OCI-LY7 (cell line): ENCODE measurements around the gene DIP2C. TPM values are rescaled to one million over a fixed set of nuclear protein-coding genes. Genes with fewer than 3 reads are reported as not detected.

ENCODE experiments used
- BruUV-seq: library from RNA; stranded (reverse); fragments of 400-500 nt; replicated peaks from 2 replicates; lab custom pipeline; 2021; lab: Mats Ljungman, UMichigan
- CTCF ChIA-PET: fragments of 300-600 bp; sonication (Branson Sonifier 250); formaldehyde crosslinking; loops from one replicate; lab custom pipeline; 2022; ENCODE audit warnings: antibody characterized with exemption; ENCODE audit not compliant: unreplicated experiment; lab: Charles Lee
- POLR2A ChIA-PET: fragments of 300-600 bp; sonication (Branson Sonifier 250); formaldehyde crosslinking; loops from one replicate; lab custom pipeline; 2022; ENCODE audit warnings: antibody characterized with exemption; lab: Charles Lee
- DNase-seq: peaks from one replicate; pipeline ENCODE4 v3.0.0-alpha.2; 2015; ENCODE audit warnings: low spot score
- H2AFZ ChIP-seq: fragments of 200-600 bp; sonication (generic), shearing (Covaris generic); 2 replicates; pipeline ENCODE4 v1.6.1; 2014; ENCODE audit warnings: mild to moderate bottlenecking, antibody characterized with exemption, low read length, moderate library complexity
- H3K27ac ChIP-seq: fragments of 200-600 bp; sonication (generic); 2 replicates; pipeline ENCODE4 v1.5.1; 2014; ENCODE audit warnings: mixed run types, low read depth, mild to moderate bottlenecking, moderate library complexity, low read length, inconsistent platforms; ENCODE audit not compliant: poor library complexity, severe bottlenecking
- H3K36me3 ChIP-seq: fragments of 200-600 bp; sonication (generic); 2 replicates; pipeline ENCODE4 v1.6.1; 2014; ENCODE audit warnings: mild to moderate bottlenecking, antibody characterized with exemption, low read length, moderate library complexity, mixed read lengths; ENCODE audit not compliant: insufficient read depth
- H3K4me1 ChIP-seq: fragments of 200-600 bp; sonication (generic); 2 replicates; pipeline ENCODE4 v1.5.1; 2014; ENCODE audit warnings: mild to moderate bottlenecking, low read length; ENCODE audit not compliant: insufficient read depth, poor library complexity, severe bottlenecking
- H3K4me2 ChIP-seq: fragments of 200-600 bp; sonication (generic); 2 replicates; pipeline ENCODE4 v1.6.1; 2014; ENCODE audit warnings: mild to moderate bottlenecking, low read length
- H3K4me3 ChIP-seq: fragments of 200-600 bp; sonication (generic); 2 replicates; pipeline ENCODE4 v1.5.1; 2014; ENCODE audit warnings: mild to moderate bottlenecking, low read depth, low read length; ENCODE audit not compliant: poor library complexity, severe bottlenecking
- H3K79me2 ChIP-seq: fragments of 200-600 bp; sonication (generic); 2 replicates; pipeline ENCODE4 v1.6.1; 2016; ENCODE audit warnings: low read depth, mild to moderate bottlenecking, low read length, moderate library complexity, mixed read lengths; ENCODE audit not compliant: insufficient read depth
- H3K9me2 ChIP-seq: fragments of 200-600 bp; sonication (generic); 2 replicates; pipeline ENCODE4 v1.6.1; 2016; ENCODE audit warnings: mild to moderate bottlenecking, low read length, mixed read lengths; ENCODE audit not compliant: insufficient read depth
- H3K9me3 ChIP-seq: fragments of 200-600 bp; sonication (generic); 2 replicates; pipeline ENCODE4 v1.6.1; 2014; ENCODE audit warnings: mild to moderate bottlenecking, mixed run types, low read length, mixed read lengths
- H4K20me1 ChIP-seq: fragments of 200-600 bp; sonication (generic); 2 replicates; pipeline ENCODE4 v1.6.1; 2014; ENCODE audit warnings: mild to moderate bottlenecking, antibody characterized with exemption, low read length, moderate library complexity, mixed read lengths; ENCODE audit not compliant: insufficient read depth
- CTCF ChIP-seq: fragments of 200-600 bp; sonication (generic); conservative IDR thresholded peaks from 2 replicates; pipeline ENCODE4 v1.5.1; 2014; ENCODE audit warnings: mild to moderate bottlenecking, antibody characterized with exemption, low read length, moderate library complexity, mixed read lengths
- EZH2phosphoT487 ChIP-seq: fragments of 200-600 bp; sonication (generic); IDR thresholded peaks from 2 replicates; pipeline ENCODE4 v1.6.1; 2018; ENCODE audit warnings: low read depth, borderline replicate concordance, mild to moderate bottlenecking, mixed run types, antibody characterized with exemption, low read length, moderate library complexity, mixed read lengths
- intact Hi-C: fragments of 100-400 bp; cut with micrococcal nuclease; formaldehyde crosslinking; loops from one replicate; pipeline ENCODE4 v1.10.0; 2022; ENCODE audit not compliant: unreplicated experiment
- total RNA-seq, 2 experiments: library from RNA; depleted of rRNA in 1 of 2; stranded (reverse); fragments of >200 nt in 1 of 2; shearing (Covaris generic) in 1 of 2; gene quantifications; 2 replicates each; pipeline ENCODE4 v1.2.3, GENCODE V29; 2014 to 2022

Gene DIP2C
- total RNA-seq, 2 experiments from 2014 or later, result 10.9 to 29.5 TPM

DNA sequence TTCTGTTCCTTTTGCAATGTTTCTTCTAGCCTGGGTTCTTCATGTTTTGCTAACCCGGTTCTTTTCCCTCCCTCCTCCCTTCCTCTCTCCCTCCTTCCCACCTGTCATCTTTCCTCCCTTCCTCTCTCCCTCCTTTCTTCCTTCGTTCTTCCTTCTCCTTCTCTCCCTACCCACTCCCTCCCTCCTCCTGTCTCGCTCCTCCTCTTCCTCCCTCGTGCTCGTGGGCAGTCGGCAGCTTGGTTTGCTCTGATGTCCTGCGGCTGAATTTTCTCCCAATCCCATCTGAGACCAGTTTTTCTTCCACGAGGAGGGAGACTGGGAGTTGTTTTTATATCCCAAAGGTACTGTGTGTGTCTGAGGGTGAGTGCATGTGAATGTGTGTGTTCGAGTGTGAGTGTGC, 43.6 kb upstream of the DIP2C start:
- BruUV-seq, result no TSS peak
- H3K9me3 ChIP-seq, result no peaks in the 10 kb centered on the region
- H3K79me2 ChIP-seq, result no peaks in the 10 kb centered on the region
- ChIA-PET CTCF (no interaction called here), POLR2A (no interaction called here)
- no peak overlapping the region for H2AFZ ChIP-seq
- DNase-seq, result no peak
- no peak overlapping the region for H3K27ac ChIP-seq
- no peak overlapping the region for H3K4me2 ChIP-seq
- intact Hi-C loops, result no loop called here
- TF ChIP-seq CTCF (no peak), EZH2phosphoT487 (no peak)
- H3K4me1 ChIP-seq, result no peaks in the 10 kb centered on the region
- no peaks in the 10 kb centered on the region for H3K36me3 ChIP-seq
- no peaks in the 10 kb centered on the region for H4K20me1 ChIP-seq
- H3K4me3 ChIP-seq, result no peak overlapping the region
- no peaks in the 10 kb centered on the region for H3K9me2 ChIP-seq

DNA sequence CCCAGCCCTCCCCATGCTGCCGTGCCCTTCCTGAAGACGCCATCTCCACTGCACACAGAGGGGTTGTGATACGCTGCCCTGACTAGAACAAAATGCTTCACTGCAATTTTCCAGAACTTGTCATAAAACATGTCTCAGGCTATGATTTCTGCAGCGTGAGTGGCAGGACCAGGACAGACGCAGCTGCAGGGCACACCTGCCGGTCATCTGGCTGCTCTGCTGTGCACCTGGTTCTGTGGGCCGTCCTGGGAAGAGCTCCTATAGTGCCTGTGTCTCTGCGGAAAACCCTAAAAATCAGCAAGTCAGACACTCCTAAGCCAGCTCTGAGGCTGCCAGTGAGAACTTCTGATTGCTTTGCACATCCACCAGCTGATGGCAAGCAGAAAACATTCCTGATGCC, 39.7 kb upstream of the DIP2C start:
- intact Hi-C loops, result no loop called here
- Histone ChIP-seq H3K9me2 (no peaks in the 10 kb centered on the region), H3K36me3 (no peaks in the 10 kb centered on the region), H3K9me3 (no peaks in the 10 kb centered on the region), H3K27ac (no peak overlapping the region), H4K20me1 (no peaks in the 10 kb centered on the region), H3K4me1 (no peaks in the 10 kb centered on the region), H3K79me2 (no peaks in the 10 kb centered on the region), H3K4me2 (no peak overlapping the region), H2AFZ (no peak overlapping the region), H3K4me3 (no peak overlapping the region)
- TF ChIP-seq CTCF, result no peak
- TF ChIP-seq EZH2phosphoT487, result no peak
- ChIA-PET CTCF (no interaction called here), POLR2A (no interaction called here)
- no peak for DNase-seq
- BruUV-seq, result no TSS peak

GRCh38 chr10:728603-729002, 39.1 kb upstream of the DIP2C start:
- Histone ChIP-seq H3K9me2 (no peaks in the 10 kb centered on the region), H3K36me3 (no peaks in the 10 kb centered on the region), H3K4me2 (no peak overlapping the region), H4K20me1 (no peaks in the 10 kb centered on the region), H3K4me3 (no peak overlapping the region), H3K79me2 (no peaks in the 10 kb centered on the region), H3K9me3 (no peaks in the 10 kb centered on the region), H2AFZ (no peak overlapping the region), H3K4me1 (no peaks in the 10 kb centered on the region), H3K27ac (no peak overlapping the region)
- ChIA-PET CTCF (no interaction called here), POLR2A (no interaction called here)
- no peak for DNase-seq
- intact Hi-C loops, result no loop called here
- TF ChIP-seq EZH2phosphoT487 (no peak), CTCF (no peak)
- BruUV-seq, result no TSS peak
